Neural progenitor cell (in vitro differentiated cells): ENCODE data around the gene GLIPR2. TPM values are rescaled to one million over a fixed set of nuclear protein-coding genes. Genes with fewer than 3 reads are reported as not detected.

Experiments
- DNase-seq: peaks from one replicate; pipeline ENCODE4 v3.0.0-alpha.2; 2016; ENCODE audit warnings: low spot score
- H2AFZ ChIP-seq: fragments of 200-600 bp; sonication (generic); replicated peaks from 2 replicates; pipeline ENCODE4 v1.6.1; 2016; ENCODE audit warnings: antibody characterized with exemption
- H3F3A ChIP-seq: fragments of 200-600 bp; sonication (generic); 2 replicates; pipeline ENCODE4 v1.6.1; 2016; ENCODE audit warnings: antibody characterized with exemption, low read depth
- H3K27ac ChIP-seq: fragments of 200-600 bp; sonication (generic); 2 replicates; pipeline ENCODE4 v1.5.1; 2016; ENCODE audit warnings: mild to moderate bottlenecking
- H3K27me3 ChIP-seq: fragments of 200-600 bp; sonication (generic); 2 replicates; pipeline ENCODE4 v1.6.1; 2016; ENCODE audit warnings: mild to moderate bottlenecking, moderate library complexity
- H3K36me3 ChIP-seq: fragments of 200-600 bp; sonication (generic); 2 replicates; pipeline ENCODE4 v1.5.1; 2016
- H3K4me1 ChIP-seq: fragments of 200-600 bp; sonication (generic); 2 replicates; pipeline ENCODE4 v1.6.1; 2016; ENCODE audit warnings: mixed run types
- H3K4me2 ChIP-seq: fragments of 200-600 bp; sonication (generic); 2 replicates; pipeline ENCODE4 v1.6.1; 2016
- H3K4me3 ChIP-seq: fragments of 200-600 bp; sonication (generic); 2 replicates; pipeline ENCODE4 v1.5.1; 2016
- H3K79me2 ChIP-seq: fragments of 200-600 bp; sonication (generic); 2 replicates; pipeline ENCODE4 v1.6.1; 2016; ENCODE audit warnings: low read depth
- H3K9ac ChIP-seq: fragments of 200-600 bp; sonication (generic); 2 replicates; pipeline ENCODE4 v1.6.1; 2016
- H3K9me3 ChIP-seq: fragments of 200-600 bp; sonication (generic); 2 replicates; pipeline ENCODE4 v1.5.1; 2016; ENCODE audit warnings: low read depth
- H4K20me1 ChIP-seq: fragments of 200-600 bp; sonication (generic); 2 replicates; pipeline ENCODE4 v1.6.1; 2016; ENCODE audit warnings: low read depth
- H3K27ac Mint-ChIP-seq: 3 replicates; pipeline ENCODE4 v1.8.0; 2021; ENCODE audit warnings: mixed read lengths
- H3K27me3 Mint-ChIP-seq: 2 replicates; pipeline ENCODE4 v1.8.0; 2022; ENCODE audit warnings: low read depth, mild to moderate bottlenecking, inconsistent platforms, moderate library complexity, mixed read lengths; ENCODE audit not compliant: insufficient read depth
- H3K36me3 Mint-ChIP-seq: 3 replicates; pipeline ENCODE4 v1.8.0; 2021; ENCODE audit warnings: mixed read lengths
- H3K4me1 Mint-ChIP-seq: 3 replicates; pipeline ENCODE4 v1.8.0; 2021; ENCODE audit warnings: mixed read lengths
- H3K4me3 Mint-ChIP-seq: 3 replicates; pipeline ENCODE4 v1.8.0; 2021; ENCODE audit warnings: mild to moderate bottlenecking, moderate library complexity, mixed read lengths
- H3K9me3 Mint-ChIP-seq: 3 replicates; pipeline ENCODE4 v1.8.0; 2020; ENCODE audit warnings: mixed read lengths
- CTCF ChIP-seq: fragments of 200-600 bp; sonication (generic); IDR thresholded peaks from 2 replicates; pipeline ENCODE4 v1.5.1; 2017; ENCODE audit warnings: antibody characterized with exemption, mild to moderate bottlenecking
- EZH2 ChIP-seq: fragments of 200-600 bp; sonication (generic); IDR thresholded peaks from 2 replicates; pipeline ENCODE4 v1.6.1; 2017; ENCODE audit warnings: antibody characterized with exemption, mild to moderate bottlenecking, moderate library complexity
- EZH2phosphoT487 ChIP-seq: fragments of 200-600 bp; sonication (generic); IDR thresholded peaks from 2 replicates; pipeline ENCODE4 v1.6.1; 2017; ENCODE audit warnings: antibody characterized with exemption
- total RNA-seq: library from RNA; depleted of rRNA; stranded (reverse); fragments of >200 nt; gene quantifications from 2 replicates; pipeline ENCODE4 v1.2.3, GENCODE V29; 2015; ENCODE audit warnings: low replicate concordance

Gene GLIPR2
- total RNA-seq, 1 donor from 2014 or later, result 12.4 TPM

GRCh38 chr9:36093384-36093783 lies 43.1 kb upstream of the GLIPR2 start:
- no peaks in the 10 kb centered on the region for H4K20me1 ChIP-seq
- no peaks in the 10 kb centered on the region for H3K9me3 ChIP-seq
- Mint-ChIP-seq H3K4me3 (no peak overlapping the region), H3K9me3 (no peaks in the 10 kb centered on the region), H3K36me3 (peaks cover 6% of the 10 kb centered on the region), H3K27me3 (no peaks in the 10 kb centered on the region), H3K27ac (no peak overlapping the region), H3K4me1 (no peaks in the 10 kb centered on the region)
- H3K79me2 ChIP-seq, result no peaks in the 10 kb centered on the region
- H2AFZ ChIP-seq, result no peak overlapping the region
- no peak overlapping the region for H3K4me3 ChIP-seq
- H3K27me3 ChIP-seq, result no peaks in the 10 kb centered on the region
- H3F3A ChIP-seq, result peaks cover 10% of the 10 kb centered on the region
- H3K4me1 ChIP-seq, result no peaks in the 10 kb centered on the region
- no peak overlapping the region for H3K4me2 ChIP-seq
- no peaks in the 10 kb centered on the region for H3K36me3 ChIP-seq
- H3K9ac ChIP-seq, result no peak overlapping the region
- H3K27ac ChIP-seq, result no peak overlapping the region
- TF ChIP-seq EZH2 (no peak), CTCF (no peak), EZH2phosphoT487 (no peak)
- no peak for DNase-seq

- H4K20me1 ChIP-seq, result no peaks in the 10 kb centered on the region
- H3K27me3 Mint-ChIP-seq, result no peaks in the 10 kb centered on the region
- H3K27ac Mint-ChIP-seq, result no peak overlapping the region
- peaks cover 2% of the 10 kb centered on the region for H3K36me3 Mint-ChIP-seq
- H3K79me2 ChIP-seq, result no peaks in the 10 kb centered on the region
- peak overlapping the region; percentile 42 for H3K4me2 ChIP-seq
- TF ChIP-seq EZH2 (no peak), CTCF (no peak), EZH2phosphoT487 (no peak)
- no peak overlapping the region for H3K4me3 Mint-ChIP-seq
- no peaks in the 10 kb centered on the region for H3K36me3 ChIP-seq
- no peaks in the 10 kb centered on the region for H3K9me3 ChIP-seq
- H3K9ac ChIP-seq, result no peak overlapping the region
- peaks cover 4% of the 10 kb centered on the region for H3K4me1 Mint-ChIP-seq
- no peaks in the 10 kb centered on the region for H3K27me3 ChIP-seq
- peak overlapping the region; percentile 25 for H3K27ac ChIP-seq
- H3K4me1 ChIP-seq, result peaks cover 21% of the 10 kb centered on the region
- no peak overlapping the region for H2AFZ ChIP-seq
- no peak for DNase-seq
- peaks cover 9% of the 10 kb centered on the region for H3F3A ChIP-seq
- no peak overlapping the region for H3K4me3 ChIP-seq
- no peaks in the 10 kb centered on the region for H3K9me3 Mint-ChIP-seq
Measured at GRCh38 chr9:36099718-36100117, 36.8 kb upstream of the GLIPR2 start.

GRCh38 chr9:36100532-36100931 lies 36.0 kb upstream of the GLIPR2 start:
- Mint-ChIP-seq H3K9me3 (no peaks in the 10 kb centered on the region), H3K27me3 (no peaks in the 10 kb centered on the region), H3K4me1 (peaks cover 4% of the 10 kb centered on the region), H3K27ac (no peak overlapping the region), H3K36me3 (peaks cover 4% of the 10 kb centered on the region), H3K4me3 (no peak overlapping the region)
- H3K4me3 ChIP-seq, result no peak overlapping the region
- TF ChIP-seq EZH2phosphoT487, result no peak
- TF ChIP-seq CTCF, result peak; percentile 30
- no peaks in the 10 kb centered on the region for H3K79me2 ChIP-seq
- no peaks in the 10 kb centered on the region for H3K36me3 ChIP-seq
- peaks cover 9% of the 10 kb centered on the region for H3F3A ChIP-seq
- H3K9me3 ChIP-seq, result no peaks in the 10 kb centered on the region
- DNase-seq, result peak; percentile 49
- peak overlapping the region; percentile 42 for H3K4me2 ChIP-seq
- no peak overlapping the region for H3K9ac ChIP-seq
- peaks cover 21% of the 10 kb centered on the region for H3K4me1 ChIP-seq
- no peaks in the 10 kb centered on the region for H4K20me1 ChIP-seq
- peak overlapping the region; percentile 25 for H3K27ac ChIP-seq
- no peak overlapping the region for H2AFZ ChIP-seq
- no peaks in the 10 kb centered on the region for H3K27me3 ChIP-seq
